HCT116 (cell line): Measurements from ENCODE around the gene TRO. TPM values are rescaled to one million over a fixed set of nuclear protein-coding genes. Genes with fewer than 3 reads are reported as not detected.

Experiments
- ATAC-seq: fragments of 200-7000 bp; cut with Tn5 transposase; 2 replicates; pipeline ENCODE4 v1.9.1; 2020; ENCODE audit warnings: mild to moderate bottlenecking, moderate library complexity
- BruUV-seq: library from RNA; stranded (reverse); fragments of 400-500 nt; replicated peaks from 2 replicates; lab custom pipeline; 2021; lab: Mats Ljungman, UMichigan
- CTCF ChIA-PET: fragments of 300-600 bp; sonication (Branson Sonifier 250); formaldehyde crosslinking; loops from one replicate; lab custom pipeline; 2021; ENCODE audit warnings: antibody characterized with exemption; lab: Charles Lee
- POLR2A ChIA-PET: fragments of 300-600, 350-600 bp; sonication (Branson Sonifier 250); formaldehyde crosslinking; loops from one replicate; lab custom pipeline; 2021; ENCODE audit warnings: antibody characterized with exemption; lab: Charles Lee
- RAD21 ChIA-PET, 2 experiments: fragments of 300-600 bp; sonication (Branson Sonifier 250); formaldehyde crosslinking; loops; one replicate each; lab custom pipeline; 2023; ENCODE audit warnings: low total read pairs in 2 of 2; ENCODE audit not compliant: uncharacterized antibody in 2 of 2, unreplicated experiment in 2 of 2, low non-redundant PET in 1 of 2; lab: Charles Lee
- DNase-seq: peaks from one replicate; pipeline ENCODE4 v3.0.0-alpha.2; 2010; ENCODE audit warnings: low read depth, low spot score
- H2AFZ ChIP-seq: fragments of 200-600 bp; shearing (Covaris generic), sonication (generic); 2 replicates; pipeline ENCODE4 v1.6.1; 2017; ENCODE audit warnings: low read depth, mixed run types, mixed read lengths, antibody characterized with exemption, low read length; ENCODE audit not compliant: poor library complexity, severe bottlenecking
- H3K27ac ChIP-seq: 2 replicates; pipeline ENCODE4 v1.5.1; 2012; ENCODE audit warnings: low read depth, low read length
- H3K27me3 ChIP-seq: fragments of 200-600 bp; sonication (generic); 2 replicates; pipeline ENCODE4 v1.6.1; 2016; ENCODE audit warnings: mixed run types, low read length, mixed read lengths; ENCODE audit not compliant: insufficient read depth
- H3K36me3 ChIP-seq, 2 experiments: fragments of 200-500 bp in 1 of 2; fragments of 200-600 bp in 1 of 2; sonication (Bioruptor generic) in 1 of 2; sonication (generic) in 1 of 2; 2 replicates each; pipeline versions ENCODE4 v1.5.1 to v1.6.1; 2014 to 2016; ENCODE audit warnings: low read length in 2 of 2, inconsistent platforms in 1 of 2, mixed read lengths in 1 of 2, mixed run types in 1 of 2; ENCODE audit not compliant: insufficient read depth in 2 of 2, control insufficient read depth in 1 of 2
- H3K4me1 ChIP-seq, 2 experiments: fragments of 200-600 bp in 1 of 2; sonication (generic) in 1 of 2; 2 replicates each; pipeline versions ENCODE4 v1.5.1 to v1.6.1; 2012 to 2017; ENCODE audit warnings: low read length in 2 of 2, inconsistent platforms in 1 of 2, mild to moderate bottlenecking in 1 of 2, mixed read lengths in 1 of 2, mixed run types in 1 of 2, moderate library complexity in 1 of 2; ENCODE audit not compliant: insufficient read depth in 2 of 2, control insufficient read depth in 1 of 2
- H3K4me2 ChIP-seq: fragments of 200-600 bp; sonication (generic); 2 replicates; pipeline ENCODE4 v1.6.1; 2017; ENCODE audit warnings: mixed run types, low read length, mixed read lengths
- H3K4me3 ChIP-seq, 2 experiments: fragments of 200-600 bp in 1 of 2; sonication (generic) in 1 of 2; replicated peaks in 1 of 2; 2 replicates each; pipeline ENCODE4 v1.5.1; 2011 to 2016; ENCODE audit warnings: low read length in 2 of 2, control low read depth in 1 of 2, low read depth in 1 of 2, mild to moderate bottlenecking in 1 of 2, mixed read lengths in 1 of 2, mixed run types in 1 of 2
- H3K79me2 ChIP-seq: fragments of 200-600 bp; sonication (generic); 2 replicates; pipeline ENCODE4 v1.6.1; 2017; ENCODE audit warnings: mild to moderate bottlenecking, mixed run types, low read length, moderate library complexity, mixed read lengths; ENCODE audit not compliant: insufficient read depth
- H3K9ac ChIP-seq: fragments of 200-600 bp; sonication (generic); 2 replicates; pipeline ENCODE4 v1.6.1; 2016; ENCODE audit warnings: low read length, mixed read lengths
- H3K9me2 ChIP-seq: fragments of 200-600 bp; sonication (generic), shearing (Covaris generic); 2 replicates; pipeline ENCODE4 v1.6.1; 2017; ENCODE audit warnings: mixed run types, mild to moderate bottlenecking, moderate library complexity; ENCODE audit not compliant: insufficient read depth
- H3K9me3 ChIP-seq, 2 experiments: fragments of 200-500 bp in 1 of 2; fragments of 200-600 bp in 1 of 2; sonication (Bioruptor generic) in 1 of 2; sonication (generic) in 1 of 2; 2 replicates each; pipeline ENCODE4 v1.6.1; 2014 to 2017; ENCODE audit warnings: low read length in 2 of 2, mixed read lengths in 2 of 2, inconsistent platforms in 1 of 2, low read depth in 1 of 2, mild to moderate bottlenecking in 1 of 2, mixed run types in 1 of 2, moderate library complexity in 1 of 2; ENCODE audit not compliant: control insufficient read depth in 1 of 2, insufficient read depth in 1 of 2
- H4K20me1 ChIP-seq: fragments of 200-600 bp; sonication (generic), shearing (Covaris generic); 2 replicates; pipeline ENCODE4 v1.6.1; 2017; ENCODE audit warnings: mixed run types, mild to moderate bottlenecking, moderate library complexity; ENCODE audit not compliant: insufficient read depth
- CBX3 ChIP-seq: IDR thresholded peaks from 2 replicates; pipeline ENCODE4 v1.6.1; 2012; ENCODE audit warnings: low read depth
- CEBPB ChIP-seq: IDR thresholded peaks from 2 replicates; pipeline ENCODE4 v1.6.1; 2012; ENCODE audit warnings: low read depth
- ELF1 ChIP-seq: IDR thresholded peaks from 2 replicates; pipeline ENCODE4 v1.6.1; 2012; ENCODE audit warnings: low read depth, borderline replicate concordance
- EZH2 ChIP-seq: fragments of 200-600 bp; sonication (generic); IDR thresholded peaks from 2 replicates; pipeline ENCODE4 v1.6.1; 2017; ENCODE audit warnings: antibody characterized with exemption, mixed run types
- EZH2phosphoT487 ChIP-seq: fragments of 200-600 bp; IDR thresholded peaks from 2 replicates; pipeline ENCODE4 v1.6.1; 2018; ENCODE audit warnings: antibody characterized with exemption, borderline replicate concordance
- FOSL1 ChIP-seq: IDR thresholded peaks from 2 replicates; pipeline ENCODE4 v1.6.1; 2012; ENCODE audit warnings: low read depth
- JUND ChIP-seq: IDR thresholded peaks from 2 replicates; pipeline ENCODE4 v1.6.1; 2012
- POLR2AphosphoS5 ChIP-seq: IDR thresholded peaks from 2 replicates; pipeline ENCODE4 v1.6.1; 2011; ENCODE audit warnings: mild to moderate bottlenecking, low read depth, low read length, moderate library complexity
- RAD21 ChIP-seq: IDR thresholded peaks from 2 replicates; pipeline ENCODE4 v1.6.1; 2012; ENCODE audit warnings: low read depth, mild to moderate bottlenecking
- SIN3A ChIP-seq: IDR thresholded peaks from 2 replicates; pipeline ENCODE4 v1.6.1; 2012; ENCODE audit warnings: low read depth
- SP1 ChIP-seq: IDR thresholded peaks from 2 replicates; pipeline ENCODE4 v1.6.1; 2012; ENCODE audit warnings: low read depth
- SRF ChIP-seq: IDR thresholded peaks from 2 replicates; pipeline ENCODE4 v1.6.1; 2012; ENCODE audit warnings: low read depth
- TCF7L2 ChIP-seq: IDR thresholded peaks from 2 replicates; pipeline ENCODE4 v1.7.0; 2011; ENCODE audit warnings: borderline replicate concordance, inconsistent platforms; ENCODE audit not compliant: insufficient read depth, insufficient read length; ENCODE audit errors: extremely low read depth
- ZFX ChIP-seq: fragments of 450-650 bp; IDR thresholded peaks from 2 replicates; pipeline ENCODE4 v1.6.1; 2017
- ZNF274 ChIP-seq: fragments of 200-500 bp; sonication (Bioruptor generic); IDR thresholded peaks from 2 replicates; pipeline ENCODE4 v1.6.1; 2014; ENCODE audit warnings: mild to moderate bottlenecking, low read depth, low read length, inconsistent platforms
- intact Hi-C: fragments of 100-400 bp; cut with micrococcal nuclease; formaldehyde crosslinking; loops from 2 replicates; pipeline ENCODE4 v1.10.0; 2022
- total RNA-seq: library from RNA; stranded (reverse); gene quantifications from one replicate; pipeline ENCODE4 v1.2.1, GENCODE V29; 2021; ENCODE audit not compliant: unreplicated experiment
- TF ChIP-seq, protein P1 (sequence below): IDR thresholded peaks from 2 replicates; pipeline ENCODE4 v1.6.1; 2012; ENCODE audit warnings: low read depth
- TF ChIP-seq, protein P2 (sequence below): IDR thresholded peaks from 2 replicates; pipeline ENCODE4 v1.6.1; 2012
- TF ChIP-seq, protein P3 (sequence below): IDR thresholded peaks from 2 replicates; pipeline ENCODE4 v1.6.1; 2012

The TRO gene
- total RNA-seq, 1 experiment from 2014 or later, result 0.25 TPM

DNA sequence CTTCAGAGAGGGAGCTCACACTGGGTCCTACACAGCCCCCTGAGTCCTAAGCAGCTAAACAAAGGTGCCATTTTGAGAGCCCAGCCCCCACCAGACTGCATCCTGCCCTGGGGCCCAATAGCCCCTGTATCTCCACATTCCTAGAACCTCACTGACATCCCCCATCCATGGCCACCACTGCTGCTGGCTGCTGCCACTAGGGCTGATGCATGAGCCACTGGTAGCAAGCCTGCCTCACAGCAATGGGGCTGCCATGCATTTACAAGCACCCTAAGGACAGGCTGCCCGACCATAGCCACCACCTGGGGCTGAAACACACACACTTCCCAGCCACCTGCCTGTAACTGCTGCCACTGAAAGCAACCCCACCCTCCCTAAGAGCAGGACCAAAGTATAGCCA, 26.5 kb upstream of the TRO start (continued):
- TF ChIP-seq, protein P1, sequence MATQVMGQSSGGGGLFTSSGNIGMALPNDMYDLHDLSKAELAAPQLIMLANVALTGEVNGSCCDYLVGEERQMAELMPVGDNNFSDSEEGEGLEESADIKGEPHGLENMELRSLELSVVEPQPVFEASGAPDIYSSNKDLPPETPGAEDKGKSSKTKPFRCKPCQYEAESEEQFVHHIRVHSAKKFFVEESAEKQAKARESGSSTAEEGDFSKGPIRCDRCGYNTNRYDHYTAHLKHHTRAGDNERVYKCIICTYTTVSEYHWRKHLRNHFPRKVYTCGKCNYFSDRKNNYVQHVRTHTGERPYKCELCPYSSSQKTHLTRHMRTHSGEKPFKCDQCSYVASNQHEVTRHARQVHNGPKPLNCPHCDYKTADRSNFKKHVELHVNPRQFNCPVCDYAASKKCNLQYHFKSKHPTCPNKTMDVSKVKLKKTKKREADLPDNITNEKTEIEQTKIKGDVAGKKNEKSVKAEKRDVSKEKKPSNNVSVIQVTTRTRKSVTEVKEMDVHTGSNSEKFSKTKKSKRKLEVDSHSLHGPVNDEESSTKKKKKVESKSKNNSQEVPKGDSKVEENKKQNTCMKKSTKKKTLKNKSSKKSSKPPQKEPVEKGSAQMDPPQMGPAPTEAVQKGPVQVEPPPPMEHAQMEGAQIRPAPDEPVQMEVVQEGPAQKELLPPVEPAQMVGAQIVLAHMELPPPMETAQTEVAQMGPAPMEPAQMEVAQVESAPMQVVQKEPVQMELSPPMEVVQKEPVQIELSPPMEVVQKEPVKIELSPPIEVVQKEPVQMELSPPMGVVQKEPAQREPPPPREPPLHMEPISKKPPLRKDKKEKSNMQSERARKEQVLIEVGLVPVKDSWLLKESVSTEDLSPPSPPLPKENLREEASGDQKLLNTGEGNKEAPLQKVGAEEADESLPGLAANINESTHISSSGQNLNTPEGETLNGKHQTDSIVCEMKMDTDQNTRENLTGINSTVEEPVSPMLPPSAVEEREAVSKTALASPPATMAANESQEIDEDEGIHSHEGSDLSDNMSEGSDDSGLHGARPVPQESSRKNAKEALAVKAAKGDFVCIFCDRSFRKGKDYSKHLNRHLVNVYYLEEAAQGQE, result no peak

DNA sequence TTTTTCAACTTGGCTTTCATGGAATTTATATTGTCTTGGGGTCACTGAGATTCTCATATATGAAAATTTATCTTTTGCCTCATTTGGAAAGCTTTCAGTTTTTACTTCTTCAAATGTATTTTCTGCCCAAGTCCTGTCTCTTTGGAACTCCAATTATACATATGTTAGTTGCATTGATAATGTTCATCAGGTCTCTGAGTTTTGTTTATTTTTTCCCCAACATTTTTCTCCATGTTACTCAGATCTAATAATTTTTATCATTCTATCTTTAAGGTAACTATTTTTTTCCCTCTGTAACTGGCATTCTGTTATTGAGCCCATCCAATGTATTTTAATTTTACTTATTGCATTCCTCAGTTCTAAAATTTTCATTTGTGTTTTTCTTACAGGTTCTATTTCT, 10.7 kb upstream of the TRO start:
- intact Hi-C loops, result no loop called here
- DNase-seq (no peak), ATAC-seq (no peak)
- Histone ChIP-seq H3K27me3 (no peaks in the 10 kb centered on the region), H2AFZ (no peak overlapping the region), H3K9me2 (no peaks in the 10 kb centered on the region), H4K20me1 (no peaks in the 10 kb centered on the region), H3K79me2 (no peaks in the 10 kb centered on the region), H3K4me1 (no peaks in the 10 kb centered on the region), H3K27ac (no peak overlapping the region), H3K4me3 (no peak overlapping the region), H3K9me3 (no peaks in the 10 kb centered on the region), H3K36me3 (no peaks in the 10 kb centered on the region), H3K4me2 (no peak overlapping the region), H3K9ac (no peak overlapping the region)
- TF ChIP-seq, protein P2, sequence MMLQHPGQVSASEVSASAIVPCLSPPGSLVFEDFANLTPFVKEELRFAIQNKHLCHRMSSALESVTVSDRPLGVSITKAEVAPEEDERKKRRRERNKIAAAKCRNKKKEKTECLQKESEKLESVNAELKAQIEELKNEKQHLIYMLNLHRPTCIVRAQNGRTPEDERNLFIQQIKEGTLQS, result no peak
- TF ChIP-seq POLR2AphosphoS5 (no peak), JUND (no peak), ELF1 (no peak), SRF (no peak), TCF7L2 (no peak), ZNF274 (no peak), SIN3A (no peak), EZH2 (no peak), ZFX (no peak), CBX3 (no peak), FOSL1 (no peak), CEBPB (no peak), SP1 (no peak), EZH2phosphoT487 (no peak), RAD21 (no peak)
- TF ChIP-seq, protein P3, sequence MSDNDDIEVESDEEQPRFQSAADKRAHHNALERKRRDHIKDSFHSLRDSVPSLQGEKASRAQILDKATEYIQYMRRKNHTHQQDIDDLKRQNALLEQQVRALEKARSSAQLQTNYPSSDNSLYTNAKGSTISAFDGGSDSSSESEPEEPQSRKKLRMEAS, result no peak
- TF ChIP-seq, protein P1, result no peak
- no TSS peak for BruUV-seq
- ChIA-PET CTCF (no interaction called here), RAD21 (no interaction called here), POLR2A (no interaction called here)
